Trophoblast cell (in vitro differentiated cells and primary cell): ENCODE data around the gene TEX101.

Source experiments
- DNase-seq, 2 donors: peaks; one replicate each; pipeline ENCODE4 v3.0.0-alpha.2; 2016
- H2AFZ ChIP-seq: 2 replicates; pipeline ENCODE4 v1.6.1; 2013; ENCODE audit warnings: low read length, moderate library complexity, mild to moderate bottlenecking; ENCODE audit not compliant: insufficient read depth, poor library complexity
- H2AK5ac ChIP-seq: 2 replicates; pipeline ENCODE4 v1.6.1; 2013; ENCODE audit warnings: mild to moderate bottlenecking, low read length
- H2BK120ac ChIP-seq: 2 replicates; pipeline ENCODE4 v1.6.1; 2013; ENCODE audit warnings: low read length, mild to moderate bottlenecking, moderate library complexity; ENCODE audit not compliant: insufficient read depth, poor library complexity
- H2BK12ac ChIP-seq: 2 replicates; pipeline ENCODE4 v1.6.1; 2013; ENCODE audit warnings: mild to moderate bottlenecking, low read length, moderate library complexity
- H2BK5ac ChIP-seq: 2 replicates; pipeline ENCODE4 v1.6.1; 2013; ENCODE audit warnings: low read length, low read depth, moderate library complexity, mild to moderate bottlenecking; ENCODE audit not compliant: poor library complexity
- H3K14ac ChIP-seq: 2 replicates; pipeline ENCODE4 v1.6.1; 2013; ENCODE audit warnings: mild to moderate bottlenecking, low read length
- H3K18ac ChIP-seq: 2 replicates; pipeline ENCODE4 v1.6.1; 2013; ENCODE audit warnings: mild to moderate bottlenecking, low read length
- H3K23ac ChIP-seq: 2 replicates; pipeline ENCODE4 v1.6.1; 2013; ENCODE audit warnings: low read length
- H3K27ac ChIP-seq: 2 replicates; pipeline ENCODE4 v1.5.1; 2013; ENCODE audit warnings: low read depth, mild to moderate bottlenecking, inconsistent platforms, low read length, moderate library complexity
- H3K27me3 ChIP-seq: 2 replicates; pipeline ENCODE4 v1.6.1; 2013; ENCODE audit warnings: inconsistent platforms, mild to moderate bottlenecking, low read length, moderate library complexity; ENCODE audit not compliant: insufficient read depth
- H3K36me3 ChIP-seq, 2 experiments: 1 replicate in 1 of 2; 2 replicates in 1 of 2; pipeline ENCODE4 v1.6.1; 2013; ENCODE audit warnings: low read length in 2 of 2, mild to moderate bottlenecking in 2 of 2, moderate library complexity in 1 of 2; ENCODE audit not compliant: insufficient read depth in 2 of 2, control insufficient read depth in 1 of 2
- H3K4ac ChIP-seq: 2 replicates; pipeline ENCODE4 v1.6.1; 2013; ENCODE audit warnings: low read depth, mild to moderate bottlenecking, low read length, moderate library complexity
- H3K4me1 ChIP-seq, 2 experiments: 1 replicate in 1 of 2; 2 replicates in 1 of 2; pipeline ENCODE4 v1.6.1; 2013; ENCODE audit warnings: low read length in 2 of 2, mild to moderate bottlenecking in 2 of 2, moderate library complexity in 1 of 2; ENCODE audit not compliant: insufficient read depth in 2 of 2, control insufficient read depth in 1 of 2
- H3K4me2 ChIP-seq: 2 replicates; pipeline ENCODE4 v1.6.1; 2013; ENCODE audit warnings: inconsistent platforms, mild to moderate bottlenecking, low read length, moderate library complexity
- H3K4me3 ChIP-seq: 2 replicates; pipeline ENCODE4 v1.5.1; 2013; ENCODE audit warnings: mild to moderate bottlenecking, low read depth, low read length, inconsistent platforms
- H3K79me1 ChIP-seq: one replicate; pipeline ENCODE4 v1.6.1; 2013; ENCODE audit warnings: low read length
- H3K79me2 ChIP-seq: 2 replicates; pipeline ENCODE4 v1.6.1; 2013; ENCODE audit warnings: low read length, mild to moderate bottlenecking; ENCODE audit not compliant: control insufficient read depth, insufficient read depth, poor library complexity
- H3K9ac ChIP-seq: 2 replicates; pipeline ENCODE4 v1.6.1; 2013; ENCODE audit warnings: mild to moderate bottlenecking, low read length
- H3K9me3 ChIP-seq: 2 replicates; pipeline ENCODE4 v1.6.1; 2013; ENCODE audit warnings: low read depth, mild to moderate bottlenecking, control low read depth, inconsistent platforms, low read length; ENCODE audit not compliant: insufficient read depth
- H4K12ac ChIP-seq: 2 replicates; pipeline ENCODE4 v1.6.1; 2013; ENCODE audit warnings: low read depth, mild to moderate bottlenecking, low read length, moderate library complexity
- H4K8ac ChIP-seq: 2 replicates; pipeline ENCODE4 v1.6.1; 2013; ENCODE audit warnings: low read depth, mild to moderate bottlenecking, low read length, moderate library complexity
- H4K91ac ChIP-seq: one replicate; pipeline ENCODE4 v1.6.1; 2013; ENCODE audit warnings: low read depth, mild to moderate bottlenecking, low read length, moderate library complexity
- WGBS: extraction: QIAGEN DNeasy Blood & Tissue Kit; methylation state at CpG from one replicate; pipeline ENCODE4 v1.1.7; 2013; ENCODE audit warnings: missing lambda C conversion rate; ENCODE audit not compliant: insufficient read length, insufficient coverage; ENCODE audit errors: extremely low coverage; 5-methylcytosine and 5-hydroxymethylcytosine counted together

The TEX101 gene

DNA sequence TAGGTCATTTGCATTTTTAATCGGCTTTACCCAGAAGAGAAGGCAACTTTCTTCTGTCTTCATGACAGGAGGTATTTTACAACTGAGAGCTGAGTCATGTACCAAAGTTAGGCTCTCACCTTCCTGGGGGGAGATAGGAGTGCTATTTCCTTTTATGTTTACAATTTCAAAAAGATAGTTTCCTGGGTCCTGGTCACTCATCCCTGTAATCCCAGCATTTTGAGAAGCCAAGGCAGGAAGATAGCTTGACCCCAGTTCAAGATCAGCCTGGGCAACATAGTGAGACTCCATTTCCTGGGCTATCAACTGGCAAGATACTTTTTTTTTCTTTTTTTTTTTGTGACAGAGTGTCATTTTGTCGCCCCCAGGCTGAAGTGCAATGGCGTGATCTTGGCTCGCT is 43.1 kb downstream of the TEX101 start:
- Histone ChIP-seq H4K12ac (no peak overlapping the region), H2AFZ (no peak overlapping the region), H3K36me3 (no peaks in the 10 kb centered on the region), H3K4me3 (no peak overlapping the region), H3K14ac (no peak overlapping the region), H2AK5ac (no peak overlapping the region), H3K23ac (no peak overlapping the region), H2BK5ac (no peak overlapping the region), H3K9ac (no peak overlapping the region), H3K27ac (no peak overlapping the region), H3K4me2 (no peak overlapping the region), H3K9me3 (peaks cover 2% of the 10 kb centered on the region), H4K8ac (no peak overlapping the region), H4K91ac (no peak overlapping the region), H3K18ac (no peak overlapping the region), H3K79me1 (no peaks in the 10 kb centered on the region), H2BK12ac (no peak overlapping the region), H3K4me1 (peaks cover 0 to under 1% of the 10 kb centered on the region in 2 experiments), H3K79me2 (no peaks in the 10 kb centered on the region), H3K4ac (no peak overlapping the region), H3K27me3 (no peaks in the 10 kb centered on the region), H2BK120ac (no peak overlapping the region)
- no CpG with 5 or more reads among the region's 4 CpGs for WGBS
- DNase-seq = no peak

DNA sequence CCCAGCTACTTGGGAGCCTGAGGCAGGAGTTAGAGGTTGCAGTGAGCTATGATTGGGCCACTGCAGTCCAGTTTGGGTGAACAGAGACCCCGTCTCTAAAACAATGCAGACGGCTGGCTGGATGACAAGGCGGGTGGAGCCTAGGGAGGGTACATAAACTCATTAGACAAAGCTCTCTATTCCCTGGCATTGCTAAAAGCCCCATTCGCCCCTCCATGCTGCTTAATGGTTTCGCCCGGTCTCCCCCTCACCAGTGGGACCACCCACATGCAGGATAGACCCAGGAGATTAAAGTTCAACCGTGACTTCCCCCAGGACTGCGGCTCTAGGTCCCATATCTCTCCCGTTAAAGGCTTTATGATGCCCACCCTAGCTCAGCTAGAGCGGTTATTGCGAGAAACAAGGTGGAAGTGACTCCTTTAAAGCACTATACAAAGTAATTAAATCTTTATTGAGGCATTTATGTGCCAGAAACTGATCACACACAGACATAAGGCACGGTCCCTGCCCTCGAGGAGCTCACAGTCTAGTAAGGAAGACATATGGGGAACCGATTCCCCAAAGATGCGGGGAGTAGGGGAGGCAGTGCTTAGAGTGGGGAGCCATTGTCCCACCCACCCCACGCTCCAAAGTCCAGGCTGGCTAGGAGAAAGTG is 45.8 kb downstream of the TEX101 start:
- H4K12ac ChIP-seq = no peak overlapping the region
- H3K4me3 ChIP-seq = no peak overlapping the region
- H3K27me3 ChIP-seq = no peaks in the 10 kb centered on the region
- H2AK5ac ChIP-seq = no peak overlapping the region
- no peak for DNase-seq
- peaks cover 4 to 20% of the 10 kb centered on the region in 2 experiments for H3K4me1 ChIP-seq
- no peak overlapping the region for H2BK120ac ChIP-seq
- H3K4me2 ChIP-seq = no peak overlapping the region
- H2BK12ac ChIP-seq = no peak overlapping the region
- H3K18ac ChIP-seq = no peak overlapping the region
- H3K9ac ChIP-seq = no peak overlapping the region
- no peak overlapping the region for H4K8ac ChIP-seq
- no peak overlapping the region for H3K4ac ChIP-seq
- H3K79me1 ChIP-seq = peaks cover 9% of the 10 kb centered on the region
- H3K14ac ChIP-seq = no peak overlapping the region
- no peak overlapping the region for H3K23ac ChIP-seq
- H3K79me2 ChIP-seq = peaks cover 2% of the 10 kb centered on the region
- peaks cover 2% of the 10 kb centered on the region for H3K9me3 ChIP-seq
- no peaks in the 10 kb centered on the region for H3K36me3 ChIP-seq
- H2AFZ ChIP-seq = no peak overlapping the region
- H2BK5ac ChIP-seq = no peak overlapping the region
- WGBS = no CpG with 5 or more reads among the region's 16 CpGs
- no peak overlapping the region for H4K91ac ChIP-seq
- H3K27ac ChIP-seq = no peak overlapping the region

DNA sequence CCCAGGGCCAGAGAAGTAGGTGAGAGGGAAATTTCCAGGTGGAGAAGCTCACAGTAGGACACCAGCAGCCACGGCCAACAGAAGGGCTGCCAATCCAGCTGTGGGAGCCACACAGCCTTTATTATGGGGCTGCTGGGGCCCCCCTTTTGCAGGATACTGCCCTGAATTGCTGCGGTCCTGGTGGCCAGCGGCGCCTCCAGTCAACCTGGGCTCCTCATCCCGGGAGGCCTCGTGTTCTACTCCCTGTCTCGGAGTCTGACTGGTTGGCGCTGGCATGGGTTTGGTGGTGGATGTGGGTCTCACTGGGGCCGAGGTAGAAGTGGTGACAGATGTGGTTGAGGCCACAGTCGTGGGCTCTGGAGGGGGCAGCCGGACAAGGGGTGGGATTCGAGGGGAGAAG is 46.6 kb downstream of the TEX101 start:
- Histone ChIP-seq H3K4ac (no peak overlapping the region), H3K9ac (no peak overlapping the region)
- no CpG with 5 or more reads among the region's 12 CpGs for WGBS

DNA sequence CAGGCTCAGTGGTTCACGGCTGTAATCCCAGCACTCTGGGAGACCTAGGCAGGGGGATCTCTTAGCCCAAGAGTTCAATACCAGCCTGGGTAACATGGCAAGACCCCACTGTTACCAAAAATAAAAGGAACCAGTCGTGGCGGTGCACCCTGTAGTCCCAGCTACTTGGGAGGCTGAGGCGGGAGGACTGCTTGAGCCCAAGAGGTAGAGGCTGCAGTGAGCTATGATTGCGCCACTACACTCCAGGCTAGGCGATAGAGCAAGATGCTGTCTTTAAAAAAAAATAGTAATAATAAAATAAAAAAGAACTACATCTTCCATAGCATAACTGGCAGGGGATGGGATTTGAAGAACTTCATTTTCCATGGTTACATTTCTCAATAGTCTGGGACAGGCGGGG is 47.7 kb downstream of the TEX101 start:
- Histone ChIP-seq H3K23ac (no peak overlapping the region), H3K4me2 (no peak overlapping the region), H4K8ac (no peak overlapping the region), H3K14ac (no peak overlapping the region), H3K18ac (no peak overlapping the region), H3K9me3 (peaks cover 2% of the 10 kb centered on the region), H2BK12ac (no peak overlapping the region), H3K9ac (no peak overlapping the region), H2BK5ac (no peak overlapping the region), H4K12ac (no peak overlapping the region), H3K27me3 (no peaks in the 10 kb centered on the region), H2AK5ac (no peak overlapping the region), H3K36me3 (no peaks in the 10 kb centered on the region), H3K79me1 (peaks cover 9% of the 10 kb centered on the region), H2BK120ac (no peak overlapping the region), H3K4me1 (peaks cover 7 to 23% of the 10 kb centered on the region in 2 experiments), H2AFZ (no peak overlapping the region), H4K91ac (no peak overlapping the region), H3K79me2 (peaks cover 2% of the 10 kb centered on the region), H3K27ac (no peak overlapping the region), H3K4me3 (no peak overlapping the region), H3K4ac (no peak overlapping the region)
- no peak for DNase-seq
- WGBS = no CpG with 5 or more reads among the region's 7 CpGs

More for the DNA sequence above, 46.6 kb downstream of the TEX101 start:
- H2BK12ac ChIP-seq = no peak overlapping the region
- H3K9me3 ChIP-seq = peaks cover 2% of the 10 kb centered on the region
- H3K18ac ChIP-seq = no peak overlapping the region
- DNase-seq = no peak
- no peak overlapping the region for H3K14ac ChIP-seq
- no peak overlapping the region for H4K8ac ChIP-seq
- H2AK5ac ChIP-seq = no peak overlapping the region
- H3K79me2 ChIP-seq = peaks cover 2% of the 10 kb centered on the region
- H4K12ac ChIP-seq = no peak overlapping the region
- no peak overlapping the region for H2BK120ac ChIP-seq
- no peaks in the 10 kb centered on the region for H3K27me3 ChIP-seq
- no peak overlapping the region for H2BK5ac ChIP-seq
- H3K4me3 ChIP-seq = no peak overlapping the region
- H2AFZ ChIP-seq = no peak overlapping the region
- H3K36me3 ChIP-seq = no peaks in the 10 kb centered on the region
- no peak overlapping the region for H3K4me2 ChIP-seq
- no peak overlapping the region for H3K23ac ChIP-seq
- H3K27ac ChIP-seq = no peak overlapping the region
- H4K91ac ChIP-seq = no peak overlapping the region
- H3K79me1 ChIP-seq = peaks cover 9% of the 10 kb centered on the region
- H3K4me1 ChIP-seq = peaks cover 7 to 23% of the 10 kb centered on the region in 2 experiments
